PC-3 (cell line): ENCODE measurements around the gene FSTL4. TPM values are rescaled to one million over a fixed set of nuclear protein-coding genes. Genes with fewer than 3 reads are reported as not detected.
A peak's percentile ranks its signal among the peaks of the same experiment; 100 is the strongest.

Source experiments
- ATAC-seq: fragments of 200-7000 bp; cut with Tn5 transposase; 2 replicates; pipeline ENCODE4 v1.9.1; 2020; ENCODE audit warnings: mild to moderate bottlenecking, moderate library complexity
- BruUV-seq: library from RNA; stranded (reverse); fragments of 400-500 nt; replicated peaks from 2 replicates; lab custom pipeline; 2021; lab: Mats Ljungman, UMichigan
- CTCF ChIA-PET: fragments of 300-600 bp; sonication (Branson Sonifier 250); formaldehyde crosslinking; loops from one replicate; lab custom pipeline; 2022; ENCODE audit warnings: antibody characterized with exemption; lab: Charles Lee
- POLR2A ChIA-PET: fragments of 300-600 bp; sonication (Branson Sonifier 250); formaldehyde crosslinking; loops from one replicate; lab custom pipeline; 2022; ENCODE audit warnings: antibody characterized with exemption; ENCODE audit not compliant: unreplicated experiment; lab: Charles Lee
- DNase-seq: peaks from one replicate; pipeline ENCODE4 v3.0.0-alpha.2; 2015
- H2AFZ ChIP-seq: fragments of 300-600 bp; sonication (generic); 2 replicates; pipeline ENCODE4 v1.6.0; 2016; ENCODE audit warnings: antibody characterized with exemption, low read length
- H3F3A ChIP-seq: fragments of 300-600 bp; sonication (generic); one replicate; pipeline ENCODE4 v1.6.0; 2017; ENCODE audit warnings: antibody characterized with exemption, low read length, control low read depth, mild to moderate bottlenecking; ENCODE audit not compliant: unreplicated experiment
- H3K27ac ChIP-seq: fragments of 300-600 bp; sonication (generic); 2 replicates; pipeline ENCODE4 v1.5.1; 2016; ENCODE audit warnings: mild to moderate bottlenecking, low read length
- H3K27me3 ChIP-seq: fragments of 300-600 bp; sonication (generic); 2 replicates; pipeline ENCODE4 v1.6.1; 2016; ENCODE audit warnings: low read length, mixed read lengths
- H3K36me3 ChIP-seq: fragments of 300-600 bp; sonication (generic); 2 replicates; pipeline ENCODE4 v1.6.1; 2016; ENCODE audit warnings: low read depth, mixed run types, low read length, mixed read lengths
- H3K4me1 ChIP-seq: fragments of 300-600 bp; sonication (generic); 2 replicates; pipeline ENCODE4 v1.5.1; 2016; ENCODE audit warnings: low read length; ENCODE audit not compliant: insufficient read depth
- H3K4me2 ChIP-seq: fragments of 300-600 bp; sonication (generic); 2 replicates; pipeline ENCODE4 v1.6.0; 2016; ENCODE audit warnings: low read length
- H3K4me3 ChIP-seq: fragments of 300-600 bp; sonication (generic); 2 replicates; pipeline ENCODE4 v1.5.1; 2016; ENCODE audit warnings: mild to moderate bottlenecking, low read length, mixed read lengths
- H3K79me2 ChIP-seq: fragments of 300-600 bp; sonication (generic); 2 replicates; pipeline ENCODE4 v1.6.1; 2017; ENCODE audit warnings: low read length, mixed read lengths
- H3K9ac ChIP-seq: fragments of 300-600 bp; sonication (generic); 2 replicates; pipeline ENCODE4 v1.6.0; 2016; ENCODE audit warnings: mild to moderate bottlenecking, low read length
- H3K9me2 ChIP-seq: fragments of 300-600 bp; sonication (generic); replicated peaks from 2 replicates; pipeline ENCODE4 v1.6.1; 2016; ENCODE audit warnings: mixed run types, low read length, mixed read lengths
- H3K9me3 ChIP-seq: fragments of 300-600 bp; sonication (generic); 2 replicates; pipeline ENCODE4 v1.6.1; 2016; ENCODE audit warnings: low read length, mixed read lengths
- H4K20me1 ChIP-seq: fragments of 300-600 bp; sonication (generic); 2 replicates; pipeline ENCODE4 v1.6.1; 2016; ENCODE audit warnings: low read length, mixed read lengths
- EZH2 ChIP-seq: fragments of 300-600 bp; sonication (generic); IDR thresholded peaks from one replicate; pipeline ENCODE4 v1.6.1; 2017; ENCODE audit warnings: antibody characterized with exemption, mild to moderate bottlenecking, low read length; ENCODE audit not compliant: unreplicated experiment
- EZH2phosphoT487 ChIP-seq: fragments of 300-600 bp; sonication (generic); IDR thresholded peaks from 2 replicates; pipeline ENCODE4 v1.6.1; 2018; ENCODE audit warnings: mild to moderate bottlenecking, antibody characterized with exemption, low read length, borderline replicate concordance
- intact Hi-C: fragments of 100-400 bp; cut with micrococcal nuclease; formaldehyde crosslinking; loops from 2 replicates; pipeline ENCODE4 v1.9.0; 2023
- total RNA-seq: library from RNA; depleted of rRNA; stranded (reverse); fragments of >200 nt; gene quantifications from 2 replicates; pipeline ENCODE4 v1.2.3, GENCODE V29; 2014
- TF ChIP-seq, protein P1 (sequence below): fragments of 300-600 bp; sonication (generic); conservative IDR thresholded peaks from 2 replicates; pipeline ENCODE4 v1.5.1; 2017; ENCODE audit warnings: antibody characterized with exemption, low read depth, mild to moderate bottlenecking, low read length

FSTL4 gene
- total RNA-seq, 1 experiment from 2014 or later: 4.2 TPM

DNA sequence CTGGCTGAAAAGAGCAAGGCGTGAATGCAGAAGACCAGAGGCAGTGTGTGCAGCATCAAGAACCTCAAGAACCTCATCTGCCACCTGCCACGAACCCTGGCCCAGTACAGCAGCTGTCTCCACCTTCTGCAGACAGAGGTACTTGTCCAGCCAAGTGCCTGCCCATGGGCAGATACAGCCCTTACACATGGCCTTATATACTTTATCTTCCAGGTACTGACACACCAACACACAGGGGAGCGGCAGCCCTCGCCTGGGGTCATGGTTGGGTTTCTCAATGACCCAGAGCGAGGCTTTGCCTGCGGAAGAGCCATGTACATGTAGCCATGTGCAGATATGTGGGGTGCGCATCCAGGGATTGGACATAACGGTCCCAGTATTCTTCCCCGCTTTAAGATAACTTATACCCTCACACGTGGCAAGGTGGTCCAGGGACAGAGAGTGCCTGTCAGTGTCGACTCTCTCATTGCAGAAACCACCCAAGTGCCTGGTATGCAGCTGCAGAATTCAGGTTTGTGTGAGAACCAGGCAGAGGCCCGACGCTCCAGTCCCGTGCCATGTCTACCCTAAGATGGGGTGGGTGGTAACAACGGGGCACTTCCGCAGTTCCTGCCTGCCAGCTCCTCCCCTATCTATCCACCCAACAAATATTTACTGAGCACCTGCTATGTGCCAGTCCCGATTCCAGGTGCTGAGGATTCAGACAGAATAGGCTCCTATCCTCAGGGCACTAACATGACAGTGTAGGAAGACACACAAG lies 206.9 kb downstream of the FSTL4 start:
- ChIA-PET CTCF (no interaction called here), POLR2A (no interaction called here)
- no peaks in the 10 kb centered on the region for H3K4me1 ChIP-seq
- H3K79me2 ChIP-seq: no peaks in the 10 kb centered on the region
- no peaks in the 10 kb centered on the region for H4K20me1 ChIP-seq
- no peak for ATAC-seq
- no peak overlapping the region for H2AFZ ChIP-seq
- intact Hi-C loops: no loop called here
- H3K4me3 ChIP-seq: no peak overlapping the region
- no peaks in the 10 kb centered on the region for H3K9me3 ChIP-seq
- BruUV-seq: no TSS peak
- H3K27ac ChIP-seq: no peak overlapping the region
- no peaks in the 10 kb centered on the region for H3F3A ChIP-seq
- TF ChIP-seq, protein P1, sequence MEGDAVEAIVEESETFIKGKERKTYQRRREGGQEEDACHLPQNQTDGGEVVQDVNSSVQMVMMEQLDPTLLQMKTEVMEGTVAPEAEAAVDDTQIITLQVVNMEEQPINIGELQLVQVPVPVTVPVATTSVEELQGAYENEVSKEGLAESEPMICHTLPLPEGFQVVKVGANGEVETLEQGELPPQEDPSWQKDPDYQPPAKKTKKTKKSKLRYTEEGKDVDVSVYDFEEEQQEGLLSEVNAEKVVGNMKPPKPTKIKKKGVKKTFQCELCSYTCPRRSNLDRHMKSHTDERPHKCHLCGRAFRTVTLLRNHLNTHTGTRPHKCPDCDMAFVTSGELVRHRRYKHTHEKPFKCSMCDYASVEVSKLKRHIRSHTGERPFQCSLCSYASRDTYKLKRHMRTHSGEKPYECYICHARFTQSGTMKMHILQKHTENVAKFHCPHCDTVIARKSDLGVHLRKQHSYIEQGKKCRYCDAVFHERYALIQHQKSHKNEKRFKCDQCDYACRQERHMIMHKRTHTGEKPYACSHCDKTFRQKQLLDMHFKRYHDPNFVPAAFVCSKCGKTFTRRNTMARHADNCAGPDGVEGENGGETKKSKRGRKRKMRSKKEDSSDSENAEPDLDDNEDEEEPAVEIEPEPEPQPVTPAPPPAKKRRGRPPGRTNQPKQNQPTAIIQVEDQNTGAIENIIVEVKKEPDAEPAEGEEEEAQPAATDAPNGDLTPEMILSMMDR: no peak
- no peak for TF ChIP-seq EZH2
- no peak for TF ChIP-seq EZH2phosphoT487
- H3K9me2 ChIP-seq: no peaks in the 10 kb centered on the region
- no peaks in the 10 kb centered on the region for H3K36me3 ChIP-seq
- DNase-seq: no peak
- no peak overlapping the region for H3K4me2 ChIP-seq
- no peak overlapping the region for H3K9ac ChIP-seq
- no peaks in the 10 kb centered on the region for H3K27me3 ChIP-seq

DNA sequence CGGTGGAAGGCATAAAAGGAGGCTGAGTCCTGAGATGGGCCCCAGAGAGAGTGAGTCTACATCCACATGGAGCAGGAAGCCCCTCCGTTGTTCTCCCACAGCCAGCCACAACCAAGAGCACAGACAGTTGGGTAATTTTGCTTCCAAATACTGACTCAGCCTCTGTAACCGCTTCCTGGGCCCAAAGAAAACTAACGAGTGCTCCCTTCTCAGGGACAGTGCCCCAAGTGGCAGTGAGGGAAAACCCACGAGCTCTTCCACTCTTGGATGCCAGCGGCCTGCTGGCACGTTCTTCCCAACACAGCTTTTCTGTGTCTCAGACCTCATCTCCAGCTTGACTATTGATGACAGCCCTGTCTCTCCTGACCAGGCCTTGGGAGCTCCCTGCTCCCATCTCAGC lies 207.6 kb downstream of the FSTL4 start:
- no peaks in the 10 kb centered on the region for H3F3A ChIP-seq
- no peak overlapping the region for H3K27ac ChIP-seq
- no peak overlapping the region for H3K4me2 ChIP-seq
- no peaks in the 10 kb centered on the region for H3K36me3 ChIP-seq
- POLR2A ChIA-PET: no interaction called here
- H3K9me2 ChIP-seq: no peaks in the 10 kb centered on the region
- CTCF ChIA-PET: no interaction called here
- DNase-seq: peak; percentile 20
- TF ChIP-seq, protein P1: peak; percentile 41; the same call in 1 of the 2 replicates
- TF ChIP-seq EZH2phosphoT487: no peak
- no peaks in the 10 kb centered on the region for H3K4me1 ChIP-seq
- no peaks in the 10 kb centered on the region for H4K20me1 ChIP-seq
- no TSS peak for BruUV-seq
- H3K27me3 ChIP-seq: no peaks in the 10 kb centered on the region
- no peaks in the 10 kb centered on the region for H3K79me2 ChIP-seq
- no peak; the same call in 1 of the 2 replicates for ATAC-seq
- H2AFZ ChIP-seq: no peak overlapping the region
- intact Hi-C loops: no loop called here
- no peaks in the 10 kb centered on the region for H3K9me3 ChIP-seq
- H3K9ac ChIP-seq: no peak overlapping the region
- H3K4me3 ChIP-seq: no peak overlapping the region

DNA sequence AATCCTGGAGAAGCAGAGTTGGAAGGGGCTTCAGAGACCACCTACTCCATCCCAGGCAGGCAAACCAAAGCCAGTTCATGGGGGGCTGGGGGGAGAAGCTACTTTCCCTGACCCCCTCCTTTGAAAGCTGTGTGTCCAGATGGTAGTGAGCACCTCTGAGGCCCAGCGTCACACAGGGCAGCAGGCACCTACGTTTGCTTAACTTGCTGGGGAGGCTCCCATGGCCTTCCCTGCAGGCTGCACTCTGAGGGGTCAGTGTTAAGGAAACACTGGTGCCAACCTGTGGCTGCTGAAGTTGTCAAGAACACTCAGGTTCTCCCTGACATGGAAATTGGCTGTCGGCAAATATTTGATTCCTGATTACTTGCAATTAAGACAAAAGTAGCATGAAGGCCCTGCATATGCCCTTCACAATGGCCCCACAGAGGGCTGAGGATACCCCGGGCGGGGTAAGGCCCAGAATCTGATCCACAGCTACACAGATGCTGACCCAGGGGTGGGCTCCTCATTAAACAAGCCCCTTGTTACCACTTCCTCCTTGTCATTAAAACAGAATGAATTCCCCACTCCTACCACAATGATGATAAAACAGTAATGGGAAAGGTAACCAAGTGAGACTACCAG lies 208.5 kb downstream of the FSTL4 start:
- Histone ChIP-seq H3F3A (no peaks in the 10 kb centered on the region), H3K9me3 (no peaks in the 10 kb centered on the region), H3K4me1 (no peaks in the 10 kb centered on the region), H3K27me3 (no peaks in the 10 kb centered on the region), H4K20me1 (no peaks in the 10 kb centered on the region), H3K4me2 (no peak overlapping the region), H2AFZ (no peak overlapping the region), H3K36me3 (no peaks in the 10 kb centered on the region), H3K4me3 (no peak overlapping the region), H3K27ac (no peak overlapping the region), H3K9ac (no peak overlapping the region), H3K79me2 (no peaks in the 10 kb centered on the region), H3K9me2 (no peaks in the 10 kb centered on the region)
- POLR2A ChIA-PET: no interaction called here
- BruUV-seq: no TSS peak
- DNase-seq (no peak), ATAC-seq (no peak)
- TF ChIP-seq EZH2 (no peak), EZH2phosphoT487 (no peak)
- TF ChIP-seq, protein P1: no peak
- CTCF ChIA-PET: no interaction called here
- intact Hi-C loops: no loop called here
